ENCODE results near the gene IFI27L2. TPM values are rescaled to one million over a fixed set of nuclear protein-coding genes. Genes with fewer than 3 reads are reported as not detected.

The IFI27L2 gene
- total and polyA plus RNA-seq, 2 experiments from 2014 or later: 23.4 to 38.5 TPM

DNA sequence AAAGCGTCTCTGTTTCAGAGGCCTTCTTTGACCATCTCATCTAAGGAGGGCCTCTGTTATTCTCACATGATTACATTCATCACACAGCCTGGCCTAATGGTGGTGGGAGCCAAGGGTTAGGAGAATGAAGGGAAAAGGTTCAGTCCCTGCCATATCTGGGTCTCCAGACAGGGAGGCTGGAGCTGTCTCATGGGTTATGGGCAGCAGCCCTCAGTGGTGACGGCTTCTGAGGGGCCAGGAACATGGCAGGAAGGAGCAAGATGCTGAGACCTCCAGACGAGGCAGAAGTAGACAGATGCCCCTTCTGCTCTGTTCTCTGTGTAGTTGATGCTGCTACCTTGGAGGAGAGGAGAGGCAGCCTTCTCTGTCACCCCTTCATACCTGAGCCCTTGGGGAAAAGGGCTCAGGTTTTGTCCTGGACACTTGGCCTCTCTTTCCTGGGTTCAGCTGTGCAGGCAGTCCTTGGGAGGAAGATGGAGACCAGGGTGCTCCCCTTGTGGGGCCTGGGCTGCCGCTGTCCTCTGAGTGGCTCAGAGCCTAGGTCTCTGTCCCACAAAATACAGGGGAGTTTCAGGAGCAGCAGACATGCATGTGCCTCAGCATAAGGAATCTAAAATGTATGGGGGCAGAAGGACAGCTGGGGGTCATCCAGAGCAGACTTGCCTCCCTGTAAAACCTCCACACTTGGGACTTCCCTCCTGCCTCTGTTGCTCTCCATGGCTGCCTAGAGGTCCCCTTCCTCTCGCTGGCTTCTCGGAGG lies 3.6 kb downstream of the IFI27L2 start:
- Histone ChIP-seq H3K27ac (ENCODE audit: low read depth) (no peak overlapping the region), H3K36me3 (ENCODE audit: insufficient read depth) (no peaks in the 10 kb centered on the region), H3K4me1 (ENCODE audit: insufficient read depth) (peaks cover 11% of the 10 kb centered on the region; the same call in 1 of the 2 replicates), H4K20me1 (replicated peaks; ENCODE audit: insufficient read depth) (no peaks in the 10 kb centered on the region), H3K4me3 (no peak overlapping the region), H3K9me2 (ENCODE audit: insufficient read depth) (peaks cover under 1% of the 10 kb centered on the region; the same call in 1 of the 2 replicates), H3F3A (replicated peaks; ENCODE audit: low read depth) (no peaks in the 10 kb centered on the region), H3K4me2 (no peak overlapping the region), H2AFZ (no peak overlapping the region), H3K79me2 (replicated peaks; ENCODE audit: insufficient read depth) (no peaks in the 10 kb centered on the region), H3K27me3 (ENCODE audit: insufficient read depth) (no peaks in the 10 kb centered on the region)
- TF ChIP-seq, protein P1, sequence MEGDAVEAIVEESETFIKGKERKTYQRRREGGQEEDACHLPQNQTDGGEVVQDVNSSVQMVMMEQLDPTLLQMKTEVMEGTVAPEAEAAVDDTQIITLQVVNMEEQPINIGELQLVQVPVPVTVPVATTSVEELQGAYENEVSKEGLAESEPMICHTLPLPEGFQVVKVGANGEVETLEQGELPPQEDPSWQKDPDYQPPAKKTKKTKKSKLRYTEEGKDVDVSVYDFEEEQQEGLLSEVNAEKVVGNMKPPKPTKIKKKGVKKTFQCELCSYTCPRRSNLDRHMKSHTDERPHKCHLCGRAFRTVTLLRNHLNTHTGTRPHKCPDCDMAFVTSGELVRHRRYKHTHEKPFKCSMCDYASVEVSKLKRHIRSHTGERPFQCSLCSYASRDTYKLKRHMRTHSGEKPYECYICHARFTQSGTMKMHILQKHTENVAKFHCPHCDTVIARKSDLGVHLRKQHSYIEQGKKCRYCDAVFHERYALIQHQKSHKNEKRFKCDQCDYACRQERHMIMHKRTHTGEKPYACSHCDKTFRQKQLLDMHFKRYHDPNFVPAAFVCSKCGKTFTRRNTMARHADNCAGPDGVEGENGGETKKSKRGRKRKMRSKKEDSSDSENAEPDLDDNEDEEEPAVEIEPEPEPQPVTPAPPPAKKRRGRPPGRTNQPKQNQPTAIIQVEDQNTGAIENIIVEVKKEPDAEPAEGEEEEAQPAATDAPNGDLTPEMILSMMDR (conservative IDR thresholded peaks at IDR 0.05; ENCODE audit: low read depth in 2 of 2): no peak
- no peak for TF ChIP-seq NANOG (IDR thresholded peaks at IDR 0.05; ENCODE audit: borderline replicate concordance)
- no peak for TF ChIP-seq EZH2phosphoT487 (IDR thresholded peaks at IDR 0.05; ENCODE audit: unreplicated experiment)
- TF ChIP-seq, protein P2, sequence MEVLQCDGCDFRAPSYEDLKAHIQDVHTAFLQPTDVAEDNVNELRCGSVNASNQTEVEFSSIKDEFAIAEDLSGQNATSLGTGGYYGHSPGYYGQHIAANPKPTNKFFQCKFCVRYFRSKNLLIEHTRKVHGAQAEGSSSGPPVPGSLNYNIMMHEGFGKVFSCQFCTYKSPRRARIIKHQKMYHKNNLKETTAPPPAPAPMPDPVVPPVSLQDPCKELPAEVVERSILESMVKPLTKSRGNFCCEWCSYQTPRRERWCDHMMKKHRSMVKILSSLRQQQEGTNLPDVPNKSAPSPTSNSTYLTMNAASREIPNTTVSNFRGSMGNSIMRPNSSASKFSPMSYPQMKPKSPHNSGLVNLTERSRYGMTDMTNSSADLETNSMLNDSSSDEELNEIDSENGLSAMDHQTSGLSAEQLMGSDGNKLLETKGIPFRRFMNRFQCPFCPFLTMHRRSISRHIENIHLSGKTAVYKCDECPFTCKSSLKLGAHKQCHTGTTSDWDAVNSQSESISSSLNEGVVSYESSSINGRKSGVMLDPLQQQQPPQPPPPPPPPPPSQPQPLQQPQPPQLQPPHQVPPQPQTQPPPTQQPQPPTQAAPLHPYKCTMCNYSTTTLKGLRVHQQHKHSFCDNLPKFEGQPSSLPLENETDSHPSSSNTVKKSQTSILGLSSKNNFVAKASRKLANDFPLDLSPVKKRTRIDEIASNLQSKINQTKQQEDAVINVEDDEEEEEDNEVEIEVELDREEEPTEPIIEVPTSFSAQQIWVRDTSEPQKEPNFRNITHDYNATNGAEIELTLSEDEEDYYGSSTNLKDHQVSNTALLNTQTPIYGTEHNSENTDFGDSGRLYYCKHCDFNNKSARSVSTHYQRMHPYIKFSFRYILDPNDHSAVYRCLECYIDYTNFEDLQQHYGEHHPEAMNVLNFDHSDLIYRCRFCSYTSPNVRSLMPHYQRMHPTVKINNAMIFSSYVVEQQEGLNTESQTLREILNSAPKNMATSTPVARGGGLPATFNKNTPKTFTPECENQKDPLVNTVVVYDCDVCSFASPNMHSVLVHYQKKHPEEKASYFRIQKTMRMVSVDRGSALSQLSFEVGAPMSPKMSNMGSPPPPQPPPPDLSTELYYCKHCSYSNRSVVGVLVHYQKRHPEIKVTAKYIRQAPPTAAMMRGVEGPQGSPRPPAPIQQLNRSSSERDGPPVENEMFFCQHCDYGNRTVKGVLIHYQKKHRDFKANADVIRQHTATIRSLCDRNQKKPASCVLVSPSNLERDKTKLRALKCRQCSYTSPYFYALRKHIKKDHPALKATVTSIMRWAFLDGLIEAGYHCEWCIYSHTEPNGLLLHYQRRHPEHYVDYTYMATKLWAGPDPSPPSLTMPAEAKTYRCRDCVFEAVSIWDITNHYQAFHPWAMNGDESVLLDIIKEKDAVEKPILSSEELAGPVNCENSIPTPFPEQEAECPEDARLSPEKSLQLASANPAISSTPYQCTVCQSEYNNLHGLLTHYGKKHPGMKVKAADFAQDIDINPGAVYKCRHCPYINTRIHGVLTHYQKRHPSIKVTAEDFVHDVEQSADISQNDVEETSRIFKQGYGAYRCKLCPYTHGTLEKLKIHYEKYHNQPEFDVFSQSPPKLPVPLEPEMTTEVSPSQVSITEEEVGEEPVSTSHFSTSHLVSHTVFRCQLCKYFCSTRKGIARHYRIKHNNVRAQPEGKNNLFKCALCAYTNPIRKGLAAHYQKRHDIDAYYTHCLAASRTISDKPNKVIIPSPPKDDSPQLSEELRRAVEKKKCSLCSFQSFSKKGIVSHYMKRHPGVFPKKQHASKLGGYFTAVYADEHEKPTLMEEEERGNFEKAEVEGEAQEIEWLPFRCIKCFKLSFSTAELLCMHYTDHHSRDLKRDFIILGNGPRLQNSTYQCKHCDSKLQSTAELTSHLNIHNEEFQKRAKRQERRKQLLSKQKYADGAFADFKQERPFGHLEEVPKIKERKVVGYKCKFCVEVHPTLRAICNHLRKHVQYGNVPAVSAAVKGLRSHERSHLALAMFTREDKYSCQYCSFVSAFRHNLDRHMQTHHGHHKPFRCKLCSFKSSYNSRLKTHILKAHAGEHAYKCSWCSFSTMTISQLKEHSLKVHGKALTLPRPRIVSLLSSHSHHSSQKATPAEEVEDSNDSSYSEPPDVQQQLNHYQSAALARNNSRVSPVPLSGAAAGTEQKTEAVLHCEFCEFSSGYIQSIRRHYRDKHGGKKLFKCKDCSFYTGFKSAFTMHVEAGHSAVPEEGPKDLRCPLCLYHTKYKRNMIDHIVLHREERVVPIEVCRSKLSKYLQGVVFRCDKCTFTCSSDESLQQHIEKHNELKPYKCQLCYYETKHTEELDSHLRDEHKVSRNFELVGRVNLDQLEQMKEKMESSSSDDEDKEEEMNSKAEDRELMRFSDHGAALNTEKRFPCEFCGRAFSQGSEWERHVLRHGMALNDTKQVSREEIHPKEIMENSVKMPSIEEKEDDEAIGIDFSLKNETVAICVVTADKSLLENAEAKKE (CRISPR knock-in tag; IDR thresholded peaks at IDR 0.05): no peak
- no peak for TF ChIP-seq CREB1 (CRISPR knock-in tag; IDR thresholded peaks at IDR 0.05; ENCODE audit: low read depth)
- TF ChIP-seq POLR2AphosphoS5 (IDR thresholded peaks at IDR 0.05; ENCODE audit: low read depth): no peak
- ATAC-seq: no peak
- peaks cover 8% of the 10 kb centered on the region for H3K4me1 Mint-ChIP-seq
- peaks cover 5% of the 10 kb centered on the region for H3K27me3 Mint-ChIP-seq (ENCODE audit: insufficient read depth, low read depth, poor library complexity)
- H3K4me3 Mint-ChIP-seq: no peak overlapping the region
- H3K27ac Mint-ChIP-seq: no peak overlapping the region
- no peaks in the 10 kb centered on the region; the same call in 2 of the 3 replicates for H3K36me3 Mint-ChIP-seq (ENCODE audit: low read depth)
- DNase-seq (ENCODE audit: low spot score): no peak
- H3K9me3 Mint-ChIP-seq: peaks cover 7% of the 10 kb centered on the region; the same call in 1 of the 3 replicates
